ENCODE data around the gene CCDC77. TPM values are rescaled to one million over a fixed set of nuclear protein-coding genes. Genes with fewer than 3 reads are reported as not detected.

CCDC77 gene
- total and polyA plus RNA-seq, 10 of the 15 experiments (the other 5 are each of a cell fraction or from before 2014, with no cell fraction given): 8.8 to 22.5 (median 15.8) TPM

GRCh38 chr12:459050-459429, 57.6 kb downstream of the CCDC77 start (continued):
- no peak for TF ChIP-seq GATAD2B (conservative IDR thresholded peaks at IDR 0.05; ENCODE audit: low read depth)
- no peak for TF ChIP-seq NBN (IDR thresholded peaks at IDR 0.05)
- TF ChIP-seq EZH2 (IDR thresholded peaks at IDR 0.05; ENCODE audit: borderline replicate concordance, control insufficient read depth, low read depth, low read length): no peak
- no peak for TF ChIP-seq SMAD5 (IDR thresholded peaks at IDR 0.05; ENCODE audit: low read depth)
- TF ChIP-seq, protein P1, sequence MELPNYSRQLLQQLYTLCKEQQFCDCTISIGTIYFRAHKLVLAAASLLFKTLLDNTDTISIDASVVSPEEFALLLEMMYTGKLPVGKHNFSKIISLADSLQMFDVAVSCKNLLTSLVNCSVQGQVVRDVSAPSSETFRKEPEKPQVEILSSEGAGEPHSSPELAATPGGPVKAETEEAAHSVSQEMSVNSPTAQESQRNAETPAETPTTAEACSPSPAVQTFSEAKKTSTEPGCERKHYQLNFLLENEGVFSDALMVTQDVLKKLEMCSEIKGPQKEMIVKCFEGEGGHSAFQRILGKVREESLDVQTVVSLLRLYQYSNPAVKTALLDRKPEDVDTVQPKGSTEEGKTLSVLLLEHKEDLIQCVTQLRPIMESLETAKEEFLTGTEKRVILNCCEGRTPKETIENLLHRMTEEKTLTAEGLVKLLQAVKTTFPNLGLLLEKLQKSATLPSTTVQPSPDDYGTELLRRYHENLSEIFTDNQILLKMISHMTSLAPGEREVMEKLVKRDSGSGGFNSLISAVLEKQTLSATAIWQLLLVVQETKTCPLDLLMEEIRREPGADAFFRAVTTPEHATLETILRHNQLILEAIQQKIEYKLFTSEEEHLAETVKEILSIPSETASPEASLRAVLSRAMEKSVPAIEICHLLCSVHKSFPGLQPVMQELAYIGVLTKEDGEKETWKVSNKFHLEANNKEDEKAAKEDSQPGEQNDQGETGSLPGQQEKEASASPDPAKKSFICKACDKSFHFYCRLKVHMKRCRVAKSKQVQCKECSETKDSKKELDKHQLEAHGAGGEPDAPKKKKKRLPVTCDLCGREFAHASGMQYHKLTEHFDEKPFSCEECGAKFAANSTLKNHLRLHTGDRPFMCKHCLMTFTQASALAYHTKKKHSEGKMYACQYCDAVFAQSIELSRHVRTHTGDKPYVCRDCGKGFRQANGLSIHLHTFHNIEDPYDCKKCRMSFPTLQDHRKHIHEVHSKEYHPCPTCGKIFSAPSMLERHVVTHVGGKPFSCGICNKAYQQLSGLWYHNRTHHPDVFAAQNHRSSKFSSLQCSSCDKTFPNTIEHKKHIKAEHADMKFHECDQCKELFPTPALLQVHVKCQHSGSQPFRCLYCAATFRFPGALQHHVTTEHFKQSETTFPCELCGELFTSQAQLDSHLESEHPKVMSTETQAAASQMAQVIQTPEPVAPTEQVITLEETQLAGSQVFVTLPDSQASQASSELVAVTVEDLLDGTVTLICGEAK (IDR thresholded peaks at IDR 0.05; ENCODE audit: borderline replicate concordance): no peak
- TF ChIP-seq, protein P2, sequence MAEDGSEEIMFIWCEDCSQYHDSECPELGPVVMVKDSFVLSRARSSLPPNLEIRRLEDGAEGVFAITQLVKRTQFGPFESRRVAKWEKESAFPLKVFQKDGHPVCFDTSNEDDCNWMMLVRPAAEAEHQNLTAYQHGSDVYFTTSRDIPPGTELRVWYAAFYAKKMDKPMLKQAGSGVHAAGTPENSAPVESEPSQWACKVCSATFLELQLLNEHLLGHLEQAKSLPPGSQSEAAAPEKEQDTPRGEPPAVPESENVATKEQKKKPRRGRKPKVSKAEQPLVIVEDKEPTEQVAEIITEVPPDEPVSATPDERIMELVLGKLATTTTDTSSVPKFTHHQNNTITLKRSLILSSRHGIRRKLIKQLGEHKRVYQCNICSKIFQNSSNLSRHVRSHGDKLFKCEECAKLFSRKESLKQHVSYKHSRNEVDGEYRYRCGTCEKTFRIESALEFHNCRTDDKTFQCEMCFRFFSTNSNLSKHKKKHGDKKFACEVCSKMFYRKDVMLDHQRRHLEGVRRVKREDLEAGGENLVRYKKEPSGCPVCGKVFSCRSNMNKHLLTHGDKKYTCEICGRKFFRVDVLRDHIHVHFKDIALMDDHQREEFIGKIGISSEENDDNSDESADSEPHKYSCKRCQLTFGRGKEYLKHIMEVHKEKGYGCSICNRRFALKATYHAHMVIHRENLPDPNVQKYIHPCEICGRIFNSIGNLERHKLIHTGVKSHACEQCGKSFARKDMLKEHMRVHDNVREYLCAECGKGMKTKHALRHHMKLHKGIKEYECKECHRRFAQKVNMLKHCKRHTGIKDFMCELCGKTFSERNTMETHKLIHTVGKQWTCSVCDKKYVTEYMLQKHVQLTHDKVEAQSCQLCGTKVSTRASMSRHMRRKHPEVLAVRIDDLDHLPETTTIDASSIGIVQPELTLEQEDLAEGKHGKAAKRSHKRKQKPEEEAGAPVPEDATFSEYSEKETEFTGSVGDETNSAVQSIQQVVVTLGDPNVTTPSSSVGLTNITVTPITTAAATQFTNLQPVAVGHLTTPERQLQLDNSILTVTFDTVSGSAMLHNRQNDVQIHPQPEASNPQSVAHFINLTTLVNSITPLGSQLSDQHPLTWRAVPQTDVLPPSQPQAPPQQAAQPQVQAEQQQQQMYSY (CRISPR knock-in tag; IDR thresholded peaks at IDR 0.05): no peak
- TF ChIP-seq TCF7 (IDR thresholded peaks at IDR 0.05; ENCODE audit: borderline replicate concordance): no peak

All from GM12878 (cell line).